ENCODE data around the gene YJEFN3.

YJEFN3 gene, protein sequence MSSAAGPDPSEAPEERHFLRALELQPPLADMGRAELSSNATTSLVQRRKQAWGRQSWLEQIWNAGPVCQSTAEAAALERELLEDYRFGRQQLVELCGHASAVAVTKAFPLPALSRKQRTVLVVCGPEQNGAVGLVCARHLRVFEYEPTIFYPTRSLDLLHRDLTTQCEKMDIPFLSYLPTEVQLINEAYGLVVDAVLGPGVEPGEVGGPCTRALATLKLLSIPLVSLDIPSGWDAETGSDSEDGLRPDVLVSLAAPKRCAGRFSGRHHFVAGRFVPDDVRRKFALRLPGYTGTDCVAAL

DNA sequence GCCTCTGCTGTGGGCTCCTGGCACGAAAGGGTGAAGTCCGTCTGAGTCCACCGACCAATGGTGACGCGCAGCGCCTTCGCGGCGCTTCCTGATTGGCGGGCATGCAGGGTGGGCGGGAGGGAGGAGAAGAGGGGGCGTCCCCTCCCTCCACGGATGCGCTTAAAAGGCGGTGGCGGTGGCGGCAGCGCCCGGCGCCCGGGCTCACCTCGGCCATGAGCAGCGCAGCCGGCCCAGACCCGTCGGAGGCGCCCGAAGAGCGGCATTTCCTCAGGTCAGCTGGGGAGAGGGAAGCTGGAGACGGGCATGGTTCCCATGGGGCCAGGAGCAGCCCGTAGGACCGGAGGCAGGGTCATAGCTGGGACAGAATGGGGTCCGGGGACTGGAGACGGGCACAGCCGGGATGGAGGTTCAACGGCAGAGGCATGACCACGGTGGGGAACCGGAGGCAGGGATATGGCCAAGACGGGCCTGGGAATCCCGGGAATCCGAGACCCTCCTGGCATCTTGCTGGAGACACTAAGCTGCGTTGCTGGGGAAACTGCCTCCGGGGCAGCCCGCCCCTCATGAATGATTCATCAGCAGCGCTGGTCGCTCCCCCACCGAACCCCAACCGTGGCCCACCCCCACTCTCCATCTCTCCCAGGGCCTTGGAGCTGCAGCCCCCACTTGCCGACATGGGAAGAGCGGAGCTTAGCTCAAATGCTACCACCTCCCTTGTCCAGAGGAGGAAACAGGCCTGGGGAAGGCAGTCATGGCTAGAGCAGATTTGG is at the start of gene YJEFN3:
Gene YJEFN3, plus strand, starts transcription at position 191 of the 770 bp plus-strand sequence. Its CDS starts 22 bp downstream, at position 213.
- DNase-seq (ENCODE audit: low read depth, low spot score) = no peak
- no peak within 1 kb of the TSS for H3K27ac ChIP-seq

DNA sequence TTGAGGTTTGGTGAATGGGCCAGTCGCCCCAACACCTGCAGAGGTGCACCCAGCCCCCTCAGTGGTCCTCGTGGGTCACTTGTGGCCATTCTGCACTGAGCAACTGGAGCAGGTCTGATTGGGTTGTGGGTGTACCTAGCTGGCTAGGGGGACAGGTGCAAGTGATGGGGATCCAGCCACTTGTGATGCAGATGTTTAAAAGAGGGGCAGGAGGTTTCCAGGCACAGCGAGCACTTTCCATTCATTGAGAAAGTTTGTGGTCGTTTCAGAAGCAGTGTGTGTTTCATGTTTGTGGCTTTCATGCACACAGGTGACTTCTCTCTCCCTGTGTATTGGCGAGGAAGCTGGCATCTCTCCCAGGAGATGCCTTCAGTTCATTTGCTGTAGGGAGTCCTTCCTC is 48.0 kb upstream of the YJEFN3 start:
- H3K27ac ChIP-seq = no peak overlapping the region
- no peak for DNase-seq (ENCODE audit: low read depth, low spot score)

DNA sequence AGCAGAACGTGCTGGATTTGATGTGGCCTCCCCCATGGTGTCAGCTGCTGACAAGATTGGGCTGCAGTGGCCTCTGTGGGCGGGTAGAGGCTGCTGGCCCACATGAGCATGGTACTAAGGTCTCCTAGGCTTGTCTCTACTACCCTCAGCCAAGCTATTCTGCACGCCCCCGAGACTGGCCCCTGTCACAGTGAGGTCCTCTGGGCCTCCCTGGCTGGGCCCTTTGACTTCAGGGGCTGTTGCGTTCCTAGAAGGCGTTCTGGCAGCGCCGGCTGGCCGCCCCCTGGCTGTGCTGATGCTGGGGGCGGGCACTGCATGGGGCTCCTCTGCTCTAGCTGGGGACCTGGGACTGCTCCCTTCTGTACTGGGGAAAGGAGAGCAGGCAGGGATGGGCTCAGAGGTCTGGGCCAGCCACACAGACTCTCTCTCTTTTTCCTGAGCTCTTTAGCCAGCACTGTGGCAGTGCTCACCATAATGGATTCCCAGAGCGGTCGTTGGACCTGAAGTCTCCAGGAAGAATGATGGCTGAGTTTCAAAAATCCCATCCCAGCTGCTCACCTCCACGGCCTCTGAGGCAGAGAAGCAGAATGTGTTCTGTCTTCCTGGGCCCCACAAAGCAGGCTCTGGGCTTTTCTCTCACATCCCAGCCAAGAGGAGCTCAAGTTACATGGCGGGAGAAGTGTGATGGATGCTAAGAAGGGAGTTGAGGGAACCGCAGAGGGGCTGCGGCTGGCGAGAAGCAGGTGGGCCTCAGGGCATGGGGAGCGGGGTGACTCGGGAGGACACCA is 45.7 kb upstream of the YJEFN3 start:
- DNase-seq (ENCODE audit: low read depth, low spot score) = no peak
- no peak overlapping the region for H3K27ac ChIP-seq

DNA sequence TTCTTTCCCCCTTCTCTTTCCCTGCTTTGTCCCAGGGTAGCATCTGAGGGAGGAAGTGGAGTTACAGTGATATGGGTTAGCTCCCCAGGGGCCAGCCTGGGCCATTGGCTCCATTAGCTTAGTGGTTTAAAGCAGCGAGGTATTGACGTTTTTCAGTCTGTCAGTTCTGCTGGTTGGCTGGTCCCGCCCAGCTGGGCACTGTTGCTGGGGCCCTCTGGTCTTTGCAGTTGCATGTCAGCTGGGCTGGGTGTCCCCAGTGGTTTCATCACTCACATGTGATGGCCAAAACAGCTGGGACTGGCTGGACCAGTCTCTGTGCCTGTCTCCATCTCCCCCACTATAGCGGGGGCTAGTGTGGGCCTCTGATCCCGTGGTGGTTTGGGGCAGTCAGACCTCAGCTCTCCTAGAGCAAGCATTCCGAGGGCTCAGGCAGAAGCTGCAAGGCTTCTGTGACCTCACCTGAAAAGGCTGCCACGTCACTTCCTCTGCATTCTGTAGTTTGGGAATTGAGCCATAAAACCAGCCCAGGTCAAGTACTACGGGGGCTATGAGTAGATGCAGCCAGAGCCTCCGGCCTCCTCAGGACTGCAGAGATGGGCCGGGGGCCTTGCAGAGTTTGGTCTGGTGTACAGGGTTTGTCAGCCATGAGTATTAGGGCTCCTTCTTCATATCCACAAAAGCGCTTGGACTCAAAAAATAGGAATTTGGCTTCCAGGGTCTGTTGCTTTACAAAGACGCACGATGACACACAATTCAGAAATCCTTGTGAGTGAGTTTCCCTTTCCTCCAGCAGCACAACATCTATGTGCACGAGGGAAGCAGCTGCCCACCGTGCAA is 43.3 kb upstream of the YJEFN3 start:
- H3K27ac ChIP-seq = peak overlapping the region; percentile 44
- DNase-seq (ENCODE audit: low read depth, low spot score) = no peak

DNA sequence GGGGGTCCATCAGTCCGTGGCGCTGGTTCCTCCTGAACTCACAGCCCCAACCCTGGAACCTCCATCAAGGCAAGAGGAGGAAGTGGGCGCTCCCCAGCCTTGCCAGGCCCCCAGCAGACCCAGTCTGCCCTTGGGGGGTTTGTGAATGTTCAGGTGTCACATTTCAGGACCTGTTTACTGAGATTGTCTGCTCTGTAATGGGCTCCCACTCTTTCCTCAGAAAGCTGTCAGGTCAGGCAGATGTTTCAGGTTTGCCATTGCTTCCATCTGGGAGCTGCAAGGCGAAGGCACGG is 42.8 kb upstream of the YJEFN3 start:
- H3K27ac ChIP-seq = peak overlapping the region; percentile 44
- no peak for DNase-seq (ENCODE audit: low read depth, low spot score)

DNA sequence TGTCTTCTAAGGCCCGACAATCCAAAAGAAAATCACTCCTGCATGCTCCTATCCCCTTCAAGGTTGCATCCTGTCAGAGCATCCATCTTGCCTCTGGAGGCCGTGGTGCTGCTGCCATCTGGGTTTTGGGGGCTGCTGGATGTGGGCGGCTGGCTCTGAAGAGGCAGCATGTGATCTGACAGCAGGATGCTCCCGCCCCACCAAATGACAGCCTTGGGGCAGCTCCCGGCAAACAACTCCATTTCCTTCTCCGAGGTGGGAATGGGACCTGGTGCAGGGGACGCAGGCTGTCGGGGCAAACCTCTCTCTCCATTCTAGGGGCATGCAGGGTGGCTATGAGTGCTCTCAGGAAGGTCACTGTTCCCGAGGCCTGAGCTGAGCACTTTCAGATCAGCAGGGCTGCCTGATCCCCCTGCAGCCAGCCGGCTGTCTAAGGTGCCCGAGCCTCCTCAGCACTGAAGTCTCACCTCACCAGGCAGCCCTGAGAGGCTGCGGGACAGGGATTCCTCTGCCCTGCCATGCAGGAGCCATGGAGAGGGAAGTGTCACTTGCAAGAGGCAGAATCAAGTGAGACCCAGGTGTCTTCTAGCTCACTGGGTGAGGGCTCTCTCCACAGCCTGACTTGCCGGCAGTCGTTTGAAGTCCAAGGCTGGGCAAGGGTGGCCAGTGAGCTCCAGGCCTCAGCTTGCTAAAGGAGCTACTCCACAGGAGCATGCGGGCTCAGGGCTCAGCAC is 42.2 kb upstream of the YJEFN3 start:
- peak overlapping the region; percentile 92 for H3K27ac ChIP-seq
- no peak for DNase-seq (ENCODE audit: low read depth, low spot score)

DNA sequence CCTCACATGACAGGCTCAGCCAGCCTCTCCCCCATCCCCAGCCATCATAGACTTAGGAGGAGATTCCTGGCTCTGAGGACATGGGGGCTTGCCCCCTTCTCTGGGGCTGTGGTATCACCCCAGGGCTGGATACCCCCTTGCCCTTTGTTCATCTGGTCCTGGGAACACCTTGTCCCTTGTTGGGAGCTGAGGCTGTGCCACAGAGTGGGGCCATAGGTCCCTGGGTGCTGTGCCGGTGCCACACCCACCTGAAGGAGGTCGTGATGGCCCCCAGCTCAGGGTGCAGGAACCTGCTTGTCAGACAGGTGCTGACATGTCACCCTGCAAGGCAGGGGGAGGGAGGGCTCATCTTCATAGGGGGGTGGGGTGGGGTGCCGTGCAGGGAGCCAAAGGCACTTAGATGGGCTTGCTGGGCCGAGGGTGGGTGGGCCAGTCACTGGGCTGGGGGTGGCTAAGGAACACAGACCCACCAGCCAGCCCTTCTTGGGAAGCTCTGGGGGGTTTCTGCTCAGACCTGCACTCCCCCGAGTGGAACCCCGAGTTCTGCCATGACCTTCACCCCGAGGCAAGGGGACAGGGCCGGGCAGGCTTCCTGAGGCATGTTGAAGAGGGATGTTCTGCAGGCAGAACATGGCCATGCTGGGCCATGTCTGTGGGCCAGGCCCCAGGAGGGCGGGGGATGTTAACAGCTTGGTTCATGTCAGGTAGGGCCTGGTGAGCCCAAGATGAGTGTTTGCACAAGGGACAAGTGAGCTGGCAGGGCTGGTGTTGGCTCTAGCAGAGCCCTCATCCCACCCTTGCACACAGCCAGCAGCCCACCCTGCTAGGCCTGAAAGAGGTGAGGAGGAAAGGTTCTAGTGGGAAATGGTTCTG is 41.4 kb upstream of the YJEFN3 start:
- DNase-seq (ENCODE audit: low read depth, low spot score) = no peak
- peak overlapping the region; percentile 92 for H3K27ac ChIP-seq

DNA sequence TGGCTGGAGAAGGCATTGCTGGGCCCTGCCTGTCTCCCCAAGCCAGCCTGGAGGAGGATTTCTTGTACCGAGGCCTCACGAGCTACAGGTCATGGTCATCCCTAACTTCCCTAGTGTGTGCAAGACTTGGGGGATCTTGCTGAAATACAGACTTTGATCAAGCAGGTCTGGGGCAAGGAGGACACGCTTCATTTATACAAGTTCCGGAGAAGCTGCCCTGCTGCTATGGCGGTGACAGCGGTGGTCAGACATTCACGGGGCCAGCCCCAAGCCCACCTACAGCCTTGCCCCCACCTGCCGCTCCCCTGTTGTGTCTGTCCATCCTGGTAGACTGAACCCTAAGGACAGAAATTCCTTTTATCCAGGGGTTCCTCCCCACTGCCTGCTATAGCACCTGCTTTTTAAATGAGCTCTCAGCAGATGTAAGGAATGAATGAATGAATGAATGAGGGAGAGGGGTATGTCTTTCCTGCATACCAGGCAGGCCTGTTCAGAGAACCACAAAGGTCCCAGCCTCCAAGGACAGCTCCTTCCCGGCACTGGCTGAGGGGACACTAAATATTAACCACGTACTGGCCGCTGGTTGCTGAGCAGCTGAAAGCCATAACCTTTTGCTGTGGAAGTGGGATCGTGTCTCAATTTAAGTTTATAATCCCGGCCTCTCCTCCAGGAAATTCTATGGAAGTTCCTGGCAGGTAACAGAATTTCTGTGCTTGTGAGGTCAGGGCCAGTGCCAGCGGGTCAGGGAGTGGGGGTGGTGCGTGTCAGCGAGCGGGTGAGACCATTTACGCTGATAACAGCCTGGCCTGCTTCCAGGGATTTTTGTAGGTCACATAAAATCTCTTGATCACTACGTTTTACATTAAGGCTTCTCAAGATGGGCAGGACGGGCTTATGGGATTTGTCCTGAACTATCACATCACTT is 40.5 kb upstream of the YJEFN3 start:
- DNase-seq (ENCODE audit: low read depth, low spot score) = no peak
- H3K27ac ChIP-seq = peak overlapping the region; percentile 92

DNA sequence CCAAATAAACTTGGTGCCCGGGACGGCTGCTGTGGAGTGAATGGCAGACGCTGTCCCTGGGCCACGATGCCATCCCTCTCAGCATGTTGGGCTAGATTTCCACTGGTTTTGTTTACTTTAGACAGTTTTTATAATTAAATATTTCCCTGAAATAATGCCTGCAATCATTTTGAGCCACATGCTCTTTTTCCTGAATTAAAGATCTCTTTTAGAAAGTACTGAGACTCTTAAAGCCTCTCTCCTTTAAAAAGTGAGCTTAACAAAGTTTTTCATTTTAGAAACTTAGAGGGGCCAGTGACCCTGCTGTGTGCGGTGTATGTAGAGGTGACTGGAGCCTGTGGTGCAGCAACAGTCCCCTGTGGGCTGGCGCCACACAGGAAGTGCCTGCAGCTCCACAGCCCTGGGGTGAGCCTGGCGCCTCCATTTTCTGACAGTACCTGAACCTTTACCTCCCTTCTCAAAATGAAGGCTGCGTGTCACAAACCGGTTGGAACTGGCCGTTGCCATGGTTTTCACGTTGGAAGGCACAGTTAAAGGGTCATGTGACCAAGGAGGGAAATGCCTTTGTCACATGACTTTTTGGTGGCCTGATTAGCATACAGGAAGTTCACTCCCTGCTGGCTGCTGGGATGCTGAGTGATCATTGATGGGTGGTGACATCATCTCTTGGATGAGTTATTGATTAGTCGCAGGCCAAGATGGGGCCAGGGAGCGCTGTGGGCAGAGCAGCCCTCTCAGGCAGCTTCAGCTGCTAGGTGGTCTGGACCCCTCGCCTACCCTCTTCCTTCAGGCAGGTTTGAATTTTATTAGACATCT is 39.6 kb upstream of the YJEFN3 start:
- peak overlapping the region; percentile 92 for H3K27ac ChIP-seq
- peak; percentile 39 for DNase-seq (ENCODE audit: low read depth, low spot score)

DNA sequence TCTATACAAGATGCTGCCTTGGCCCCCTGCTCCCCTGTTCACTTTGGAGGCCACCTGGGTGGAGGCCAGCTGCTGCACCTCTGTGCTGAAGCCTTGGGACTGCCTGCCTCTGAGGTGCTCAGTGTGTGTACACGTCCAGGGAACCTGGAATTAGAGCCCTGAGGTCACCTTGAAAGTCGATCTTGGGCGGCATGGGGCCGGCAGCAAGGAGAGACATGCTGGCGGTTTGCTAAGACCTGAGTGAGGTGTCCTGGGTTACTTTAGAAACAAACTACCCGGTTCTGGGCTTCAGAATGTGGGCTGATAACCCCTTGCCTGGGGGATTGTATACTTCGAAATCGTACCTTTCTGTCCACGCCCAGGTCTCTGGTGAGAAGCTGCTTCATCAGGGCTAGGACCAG is 38.9 kb upstream of the YJEFN3 start:
- H3K27ac ChIP-seq = peak overlapping the region; percentile 92
- no peak for DNase-seq (ENCODE audit: low read depth, low spot score)

DNA sequence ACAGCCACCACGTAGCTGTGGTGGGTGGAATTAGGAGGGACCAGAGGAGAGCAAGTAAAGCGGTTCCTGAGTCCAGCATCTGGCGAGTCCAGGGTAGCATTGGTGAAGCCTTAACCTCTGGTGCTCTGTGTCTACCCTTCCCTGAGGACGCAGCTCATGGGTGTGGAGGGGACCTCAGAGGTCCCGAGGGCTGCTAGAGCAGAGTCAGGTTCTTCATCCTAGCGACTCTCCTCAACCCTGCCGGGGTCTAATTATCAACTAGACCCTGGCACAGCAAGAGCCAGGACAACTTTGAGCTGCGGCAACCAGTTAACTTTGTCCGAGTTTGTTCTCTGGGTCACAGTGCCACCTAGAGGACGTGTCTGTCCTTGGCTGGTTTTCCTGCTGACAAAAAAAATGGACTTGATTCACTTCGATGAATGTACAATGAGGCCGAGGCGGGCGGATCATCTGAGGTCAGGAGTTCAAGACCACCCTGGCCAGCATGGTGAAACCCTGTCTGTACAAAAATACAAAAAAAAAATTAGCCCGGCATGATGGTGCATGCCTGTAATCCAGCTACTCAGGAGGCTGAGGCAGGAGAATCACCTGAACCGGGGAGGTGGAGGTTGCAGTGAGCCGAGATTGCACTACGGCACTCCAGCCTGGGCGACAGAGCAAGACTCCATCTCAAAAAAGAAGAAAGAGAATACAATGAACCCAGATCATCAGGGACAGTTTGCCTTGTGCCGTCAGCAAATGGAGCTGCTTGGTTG is 38.3 kb upstream of the YJEFN3 start:
- peak overlapping the region; percentile 92 for H3K27ac ChIP-seq

DNA sequence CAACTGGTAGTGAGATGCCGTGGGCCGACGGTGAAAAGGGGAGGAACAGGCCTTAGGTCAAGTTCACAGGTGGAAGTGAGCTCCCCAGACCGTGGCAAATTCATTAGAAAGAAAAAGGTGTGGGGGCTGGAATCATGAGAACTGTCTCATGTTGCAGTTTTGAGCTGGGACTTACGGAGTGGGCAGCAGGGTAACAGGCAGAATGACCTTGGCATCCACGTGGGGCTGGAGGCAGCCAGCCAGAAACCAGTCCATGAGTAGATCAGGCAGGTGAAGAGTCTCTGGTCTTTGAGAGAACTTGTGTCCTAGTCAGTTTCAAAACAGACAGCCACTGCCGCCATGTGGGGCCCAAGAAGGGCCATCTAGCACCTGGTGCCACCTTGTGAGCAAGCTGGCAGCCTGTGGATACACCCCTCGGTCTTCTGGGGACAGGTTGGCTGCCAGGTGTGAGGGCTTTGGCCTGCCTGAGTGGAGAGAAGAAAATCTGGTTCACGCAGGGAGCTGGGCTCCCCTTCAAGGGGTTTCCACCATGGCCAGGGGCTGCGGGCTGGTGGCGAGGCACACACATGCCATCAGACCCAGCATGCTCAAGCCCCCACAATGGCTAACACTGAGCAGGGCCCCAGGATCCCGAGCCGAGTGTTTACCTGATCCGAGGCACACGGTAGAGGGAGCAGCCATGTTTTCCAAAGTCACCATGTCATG is 37.2 kb upstream of the YJEFN3 start:
- H3K27ac ChIP-seq = no peak overlapping the region
- no peak for DNase-seq (ENCODE audit: low read depth, low spot score)

More for the DNA sequence above, 38.3 kb upstream of the YJEFN3 start:
- DNase-seq (ENCODE audit: low read depth, low spot score) = peak; percentile 24

DNA sequence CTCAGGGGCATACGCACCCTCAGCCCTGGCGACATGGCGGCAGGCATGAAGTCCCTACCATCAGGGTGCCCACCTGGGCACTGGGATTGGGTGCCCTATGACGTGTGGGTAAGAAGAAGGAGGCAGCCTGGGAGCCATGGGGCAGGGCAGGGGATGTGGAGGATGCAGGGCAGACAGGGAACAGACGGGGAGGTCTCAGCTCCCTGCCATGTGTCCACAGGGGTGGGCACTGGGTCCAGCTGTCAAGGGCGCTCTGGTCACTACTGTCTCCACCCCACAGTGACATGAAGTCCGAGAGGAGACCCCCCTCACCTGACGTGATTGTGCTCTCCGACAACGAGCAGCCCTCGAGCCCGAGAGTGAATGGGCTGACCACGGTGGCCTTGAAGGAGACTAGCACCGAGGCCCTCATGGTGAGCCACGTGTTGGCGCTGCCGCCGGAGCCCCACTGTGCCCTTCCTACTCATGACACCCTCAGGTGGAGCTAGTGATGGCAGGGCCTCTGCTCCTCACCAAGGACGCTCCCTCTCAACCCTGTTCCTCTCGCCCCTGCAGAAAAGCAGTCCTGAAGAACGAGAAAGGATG is 36.6 kb upstream of the YJEFN3 start:
- DNase-seq (ENCODE audit: low read depth, low spot score) = no peak
- H3K27ac ChIP-seq = no peak overlapping the region

DNA sequence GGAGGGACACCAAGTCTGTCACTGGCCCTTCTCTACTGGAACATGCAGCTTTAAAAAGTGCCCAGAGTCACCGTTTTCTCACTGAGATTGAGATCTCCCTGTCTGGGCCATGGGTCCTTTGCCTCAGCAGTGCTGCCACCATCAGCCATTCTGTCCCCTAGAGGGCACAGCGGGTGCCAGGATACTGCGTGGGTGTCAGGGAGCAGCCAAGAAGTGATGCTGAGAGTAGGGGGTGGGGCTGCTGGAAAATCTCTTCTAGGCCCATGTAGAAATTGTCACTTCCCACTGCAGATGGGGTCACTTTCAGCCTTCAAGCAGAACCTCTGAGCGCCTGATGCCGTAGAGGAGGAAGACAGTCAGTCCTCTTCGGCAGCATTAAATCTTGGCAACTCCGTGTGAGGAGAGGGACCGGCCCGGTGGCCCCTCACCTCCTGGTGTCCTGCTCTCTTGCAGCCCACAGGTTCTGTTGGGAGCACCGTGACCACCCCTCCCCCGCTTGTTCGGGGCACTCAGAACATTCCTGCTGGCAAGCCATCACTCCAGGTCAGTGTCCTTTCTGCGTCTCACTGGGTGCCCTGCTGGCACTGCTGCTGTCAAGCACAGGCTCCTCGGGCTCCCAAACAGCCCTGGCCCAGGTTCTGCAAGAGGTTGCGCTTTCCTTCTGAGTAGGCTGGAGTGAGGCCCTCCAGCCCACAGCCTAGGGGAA is 34.7 kb upstream of the YJEFN3 start:
- DNase-seq (ENCODE audit: low read depth, low spot score) = no peak
- no peak overlapping the region for H3K27ac ChIP-seq

Measured in epithelial cell of prostate (primary cell).